Panc1 (cell line): Measurements from ENCODE around the gene ZNF780A.

ENCODE experiments used
- CTCF ChIP-seq: fragments of 450-650 bp; IDR thresholded peaks from 2 replicates; pipeline ENCODE4 v1.5.1; 2017; ENCODE audit warnings: mild to moderate bottlenecking
- REST ChIP-seq, 2 experiments: IDR thresholded peaks; 2 replicates each; pipeline ENCODE4 v1.6.1; 2011 to 2012; ENCODE audit warnings: low read depth in 2 of 2, control low read depth in 1 of 2, low read length in 1 of 2, mild to moderate bottlenecking in 1 of 2, moderate library complexity in 1 of 2; ENCODE audit not compliant: insufficient read depth in 1 of 2
- SIN3A ChIP-seq: IDR thresholded peaks from 2 replicates; pipeline ENCODE4 v1.6.1; 2012; ENCODE audit warnings: low read depth, mild to moderate bottlenecking, low read length, moderate library complexity, borderline replicate concordance; ENCODE audit not compliant: insufficient read depth

- TF ChIP-seq REST (IDR thresholded peaks at IDR 0.05; ENCODE audit: insufficient read depth in 1 of 2, low read depth in 2 of 2, low read length in 1 of 2) (no peak), CTCF (no peak), SIN3A (no peak)
Observed at GRCh38 chr19:40103600-40103999, 12.9 kb upstream of the ZNF780A start.
